Adrenal gland (tissue), 12 donors: ENCODE data around the gene GPATCH2. TPM values are rescaled to one million over a fixed set of nuclear protein-coding genes. Genes with fewer than 3 reads are reported as not detected.

Experiments used
- DNase-seq, 7 donors: peaks; one replicate each; pipeline ENCODE4 v3.0.0-alpha.2; 2019 to 2020
- H3K27ac ChIP-seq, 5 donors: fragments of 200-600 bp; sonication (generic) in 4 of 5; 1 replicate in 3 of 5; 2 replicates in 2 of 5; pipeline versions ENCODE4 v1.5.1 to v1.8.0; 2016 to 2020; ENCODE audit warnings: mild to moderate bottlenecking in 1 of 5
- H3K27me3 ChIP-seq: fragments of 200-600 bp; 2 replicates; pipeline ENCODE4 v1.8.0; 2021
- H3K36me3 ChIP-seq, 2 donors: fragments of 200-600 bp; replicated peaks in 1 of 2; 1 replicate in 1 of 2; 2 replicates in 1 of 2; pipeline versions ENCODE4 v1.5.1 to v1.8.0; 2018 to 2022
- H3K4me1 ChIP-seq, 2 donors: fragments of 200-600 bp; replicated peaks in 1 of 2; 1 replicate in 1 of 2; 2 replicates in 1 of 2; pipeline versions ENCODE4 v1.5.1 to v1.8.0; 2018 to 2021
- H3K4me3 ChIP-seq, 4 donors: fragments of 200-600 bp; sonication (generic) in 3 of 4; one replicate each; pipeline ENCODE4 v1.5.1; 2016 to 2018
- H3K9me3 ChIP-seq, 3 donors: fragments of 200-600 bp; sonication (generic) in 1 of 3; replicated peaks in 1 of 3; 1 replicate in 2 of 3; 2 replicates in 1 of 3; pipeline versions ENCODE4 v1.5.1 to v1.8.0; 2016 to 2021
- POLR2A ChIP-seq, 2 donors: fragments of 450-650 bp; IDR thresholded peaks; one replicate each; pipeline ENCODE4 v1.6.1; 2017; ENCODE audit warnings: antibody characterized with exemption in 2 of 2, mild to moderate bottlenecking in 2 of 2, moderate library complexity in 1 of 2
- WGBS, 4 donors: extraction: QIAGEN DNeasy Blood & Tissue Kit in 2 of 4; methylation state at CpG; one replicate each; pipeline versions ENCODE4 v1.1.5 to v1.1.7; 2013 to 2017; 5-methylcytosine and 5-hydroxymethylcytosine counted together
- intact Hi-C, 2 donors: fragments of 100-400 bp; cut with DNase I; formaldehyde crosslinking; loops; one replicate each; pipeline versions ENCODE4 v1.14.1 to v1.15.0; 2022 to 2023
- polyA plus RNA-seq, 3 donors: library from polyadenylated mRNA; stranded (reverse); fragments of 200-250 nt in 2 of 3; fragments of 350-450 nt in 1 of 3; fragmentation: Illumina TruSeq in 1 of 3; extraction: RNeasy Lipid Tissue Mini Kit (QIAGEN cat#74804) in 1 of 3; gene quantifications; one replicate each; pipeline ENCODE4 v1.2.3, GENCODE V29; 2013 to 2014
- total RNA-seq, 9 donors: library from RNA; depleted of rRNA in 4 of 9; stranded (reverse); fragments of >200 nt in 4 of 9; fragments of 120-200 nt in 1 of 9; fragmentation: NEBNext Ultra II Directional in 1 of 9; extraction: Animal tissue kit (Norgen Biotek cat#: 25700) in 1 of 9; gene quantifications; one replicate each; pipeline versions ENCODE4 v1.1.0 to v1.2.4, GENCODE V29; 2013 to 2023
- TF ChIP-seq, protein P1 (sequence below), 6 experiments: fragments of 450-650 bp in 4 of 6; fragments of 200-600 bp in 2 of 6; sonication (generic) in 1 of 6; IDR thresholded peaks; 1 replicate in 5 of 6; 2 replicates in 1 of 6; pipeline versions ENCODE4 v1.5.1 to v1.8.0; 2016 to 2021; ENCODE audit warnings: antibody characterized with exemption in 6 of 6, mild to moderate bottlenecking in 2 of 6, moderate library complexity in 1 of 6
- donor health status: healthy with polysubstance abuse.
- donor health status: Bipolar disorder and iron deficiency.
- donor health status: DM: yes; HTN: yes; CAD: no.
- donor health status: DM: no; HTN: no; CAD: no.
- donor health status: DM: no; HTN: no; CAD: no.
- donor health status: DM: yes; HTN: yes; CAD: no.

The GPATCH2 gene
- total and polyA plus RNA-seq, 12 donors, result 4.0 to 29.3 (median 10.7) TPM

DNA sequence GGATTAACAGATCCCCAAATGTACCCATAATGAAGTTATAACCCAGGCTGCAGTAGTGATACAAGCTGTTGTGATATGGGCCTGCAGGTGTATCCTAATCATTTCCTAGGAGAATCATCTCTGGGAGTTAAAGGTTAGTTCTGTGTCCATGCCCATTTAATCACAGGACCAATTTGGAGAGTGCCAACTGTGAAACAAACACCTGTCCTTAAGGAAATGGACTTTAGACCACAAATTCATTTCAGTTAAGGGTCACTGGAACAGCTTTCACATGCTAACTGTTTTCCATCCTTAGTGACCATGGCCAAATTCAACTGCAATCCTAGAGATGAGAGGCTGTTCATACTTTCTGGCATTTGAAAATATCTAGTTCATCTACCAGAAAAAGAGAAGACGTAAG, 160.9 kb downstream of the GPATCH2 start:
- TF ChIP-seq, protein P1, sequence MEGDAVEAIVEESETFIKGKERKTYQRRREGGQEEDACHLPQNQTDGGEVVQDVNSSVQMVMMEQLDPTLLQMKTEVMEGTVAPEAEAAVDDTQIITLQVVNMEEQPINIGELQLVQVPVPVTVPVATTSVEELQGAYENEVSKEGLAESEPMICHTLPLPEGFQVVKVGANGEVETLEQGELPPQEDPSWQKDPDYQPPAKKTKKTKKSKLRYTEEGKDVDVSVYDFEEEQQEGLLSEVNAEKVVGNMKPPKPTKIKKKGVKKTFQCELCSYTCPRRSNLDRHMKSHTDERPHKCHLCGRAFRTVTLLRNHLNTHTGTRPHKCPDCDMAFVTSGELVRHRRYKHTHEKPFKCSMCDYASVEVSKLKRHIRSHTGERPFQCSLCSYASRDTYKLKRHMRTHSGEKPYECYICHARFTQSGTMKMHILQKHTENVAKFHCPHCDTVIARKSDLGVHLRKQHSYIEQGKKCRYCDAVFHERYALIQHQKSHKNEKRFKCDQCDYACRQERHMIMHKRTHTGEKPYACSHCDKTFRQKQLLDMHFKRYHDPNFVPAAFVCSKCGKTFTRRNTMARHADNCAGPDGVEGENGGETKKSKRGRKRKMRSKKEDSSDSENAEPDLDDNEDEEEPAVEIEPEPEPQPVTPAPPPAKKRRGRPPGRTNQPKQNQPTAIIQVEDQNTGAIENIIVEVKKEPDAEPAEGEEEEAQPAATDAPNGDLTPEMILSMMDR (IDR thresholded peaks at IDR 0.05), result no peak
- no peak for TF ChIP-seq POLR2A (IDR thresholded peaks at IDR 0.05)
- H3K4me3 ChIP-seq, result no peak overlapping the region

DNA sequence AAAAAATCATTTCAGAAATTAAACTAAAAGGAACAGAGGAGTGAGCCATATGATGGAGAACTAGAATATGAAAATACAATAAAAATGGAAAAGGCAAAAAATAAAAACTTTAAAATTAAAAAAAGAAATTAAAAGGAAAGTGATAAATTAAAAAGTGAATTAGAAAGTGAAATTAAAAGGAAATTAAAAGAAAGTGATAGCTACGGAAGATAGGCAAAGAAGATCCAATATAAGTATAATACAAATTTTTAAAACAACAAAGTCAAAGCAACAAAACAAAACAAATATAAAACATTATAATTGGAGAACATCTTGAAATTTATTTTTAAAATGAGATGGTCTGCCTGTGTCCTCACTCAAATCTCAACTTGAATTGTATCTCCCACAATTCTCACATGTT, 165.8 kb downstream of the GPATCH2 start:
- Histone ChIP-seq H3K4me1 (no peaks in the 10 kb centered on the region), H3K4me3 (no peak overlapping the region), H3K36me3 (no peaks in the 10 kb centered on the region), H3K27me3 (no peaks in the 10 kb centered on the region), H3K27ac (no peak overlapping the region), H3K9me3 (peaks cover 0 to 5% (median 0%) of the 10 kb centered on the region in 3 donors)
- DNase-seq, result no peak
- intact Hi-C loops, result no loop called here
- 92 to 100% (median 98%) methylated on average over 1 of the region's 1 CpG for WGBS, 4 donors
- TF ChIP-seq, protein P1 (IDR thresholded peaks at IDR 0.05), result no peak
- TF ChIP-seq POLR2A (IDR thresholded peaks at IDR 0.05), result no peak

More for the DNA sequence above, 160.9 kb downstream of the GPATCH2 start:
- H3K36me3 ChIP-seq, result no peaks in the 10 kb centered on the region
- no peaks in the 10 kb centered on the region for H3K4me1 ChIP-seq
- no peaks in the 10 kb centered on the region for H3K27me3 ChIP-seq
- DNase-seq, result no peak
- H3K9me3 ChIP-seq, result peaks cover 0 to under 1% (median 0%) of the 10 kb centered on the region in 3 donors
- WGBS, 4 donors, result 87 to 96% (median 93%) methylated on average over 1 of the region's 1 CpG
- intact Hi-C loops, result no loop called here
- no peak overlapping the region for H3K27ac ChIP-seq

DNA sequence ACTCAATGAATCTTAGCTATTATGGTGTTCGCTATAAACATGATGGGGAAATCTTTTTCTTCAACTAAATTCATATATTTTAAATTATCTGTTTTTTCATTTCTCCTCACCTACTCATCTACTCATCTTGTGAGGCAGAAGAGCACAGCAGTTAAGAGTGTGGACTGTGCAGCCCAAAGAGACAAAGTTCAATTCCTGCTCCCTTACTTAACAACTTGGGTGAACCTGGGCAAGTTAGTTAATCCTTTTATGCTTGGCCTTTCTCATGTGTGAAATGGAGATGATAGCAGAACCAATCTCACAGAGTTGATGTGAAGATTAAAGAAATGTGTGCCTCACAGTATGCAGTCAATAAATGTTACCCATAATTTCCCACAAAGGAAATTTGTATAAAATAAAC, 168.2 kb downstream of the GPATCH2 start:
- 91 to 100% (median 98%) methylated on average over 1 of the region's 1 CpG for WGBS, 4 donors
- DNase-seq, result no peak
- no peaks in the 10 kb centered on the region for H3K36me3 ChIP-seq
- no peak overlapping the region for H3K27ac ChIP-seq
- H3K4me3 ChIP-seq, result no peak overlapping the region
- H3K4me1 ChIP-seq, result no peaks in the 10 kb centered on the region
- intact Hi-C loops, result no loop called here
- no peaks in the 10 kb centered on the region for H3K27me3 ChIP-seq
- peaks cover 0 to 5% (median 0%) of the 10 kb centered on the region in 3 donors for H3K9me3 ChIP-seq
- TF ChIP-seq POLR2A (IDR thresholded peaks at IDR 0.05), result no peak
- TF ChIP-seq, protein P1 (IDR thresholded peaks at IDR 0.05), result no peak

DNA sequence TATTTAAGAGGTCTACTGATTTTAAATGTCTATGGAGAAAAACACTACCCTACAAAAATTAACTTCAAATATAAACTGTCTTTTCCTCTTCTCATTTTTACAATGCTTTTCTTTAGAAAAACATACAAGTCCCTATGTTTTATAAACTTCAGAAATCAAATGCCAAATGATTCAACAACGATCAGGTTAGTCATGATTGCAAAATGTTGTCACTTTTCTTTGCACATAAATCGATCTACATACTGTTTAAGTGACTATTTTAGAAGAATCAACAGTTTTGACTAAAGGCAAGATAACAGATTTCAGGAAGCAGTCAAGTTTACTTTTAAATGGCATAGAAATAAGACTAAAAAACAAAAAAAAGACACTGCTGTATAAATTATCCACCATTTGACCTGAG, 168.7 kb downstream of the GPATCH2 start:
- TF ChIP-seq, protein P1 (IDR thresholded peaks at IDR 0.05), result no peak
- no peak for TF ChIP-seq POLR2A (IDR thresholded peaks at IDR 0.05)
- Histone ChIP-seq H3K27ac (no peak overlapping the region), H3K9me3 (peaks cover 0 to 5% (median 0%) of the 10 kb centered on the region in 3 donors), H3K4me3 (no peak overlapping the region), H3K27me3 (no peaks in the 10 kb centered on the region), H3K4me1 (no peaks in the 10 kb centered on the region), H3K36me3 (no peaks in the 10 kb centered on the region)
- intact Hi-C loops, result no loop called here
- no peak for DNase-seq
- 61 to 80% (median 73%) methylated on average over 2 of the region's 2 CpGs for WGBS, 4 donors
